GM23338 (cell line): ENCODE results near the gene MTAP. TPM values are rescaled to one million over a fixed set of nuclear protein-coding genes. Genes with fewer than 3 reads are reported as not detected.

ENCODE experiments used
- ATAC-seq: fragments of 200-7000 bp; cut with Tn5 transposase; 3 replicates; pipeline ENCODE4 v1.9.1; 2020
- DNase-seq: peaks from one replicate; pipeline ENCODE4 v3.0.0-alpha.2; 2015; ENCODE audit warnings: low spot score
- H2AFZ ChIP-seq: fragments of 200-600 bp; sonication (generic); 2 replicates; pipeline ENCODE4 v1.8.0; 2016; ENCODE audit warnings: antibody characterized with exemption, mild to moderate bottlenecking, moderate library complexity
- H3F3A ChIP-seq: fragments of 200-600 bp; sonication (generic); replicated peaks from 2 replicates; pipeline ENCODE4 v1.8.0; 2017; ENCODE audit warnings: antibody characterized with exemption, mixed run types, low read depth
- H3K27ac ChIP-seq: fragments of 200-600 bp; sonication (generic); 2 replicates; pipeline ENCODE4 v1.6.1; 2016; ENCODE audit warnings: low read depth
- H3K27me3 ChIP-seq: fragments of 200-600 bp; sonication (generic); 2 replicates; pipeline ENCODE4 v1.8.0; 2016; ENCODE audit warnings: mild to moderate bottlenecking, mixed run types, moderate library complexity; ENCODE audit not compliant: insufficient read depth
- H3K36me3 ChIP-seq: fragments of 200-600 bp; sonication (generic); 2 replicates; pipeline ENCODE4 v1.8.0; 2016; ENCODE audit warnings: mild to moderate bottlenecking; ENCODE audit not compliant: insufficient read depth
- H3K4me1 ChIP-seq: fragments of 200-600 bp; sonication (generic); 2 replicates; pipeline ENCODE4 v1.8.0; 2016; ENCODE audit warnings: mild to moderate bottlenecking, moderate library complexity; ENCODE audit not compliant: insufficient read depth
- H3K4me2 ChIP-seq: fragments of 200-600 bp; sonication (generic); 2 replicates; pipeline ENCODE4 v1.7.1; 2017; ENCODE audit warnings: mixed run types
- H3K4me3 ChIP-seq: fragments of 200-600 bp; sonication (generic); 2 replicates; pipeline ENCODE4 v1.6.1; 2016; ENCODE audit warnings: mixed run types
- H3K79me2 ChIP-seq: fragments of 200-600 bp; sonication (generic); replicated peaks from 2 replicates; pipeline ENCODE4 v1.8.0; 2017; ENCODE audit warnings: mild to moderate bottlenecking; ENCODE audit not compliant: insufficient read depth
- H3K9me2 ChIP-seq: fragments of 200-600 bp; sonication (generic); 2 replicates; pipeline ENCODE4 v1.8.0; 2017; ENCODE audit not compliant: insufficient read depth
- H4K20me1 ChIP-seq: fragments of 200-600 bp; sonication (generic); replicated peaks from 2 replicates; pipeline ENCODE4 v1.8.0; 2017; ENCODE audit warnings: mild to moderate bottlenecking; ENCODE audit not compliant: insufficient read depth
- H3K27ac Mint-ChIP-seq: 2 replicates; pipeline ENCODE4 v1.8.0; 2020; ENCODE audit warnings: inconsistent platforms, mild to moderate bottlenecking, moderate library complexity, mixed read lengths
- H3K27me3 Mint-ChIP-seq: 3 replicates; pipeline ENCODE4 v1.8.0; 2022; ENCODE audit warnings: low read depth, mild to moderate bottlenecking, moderate library complexity, mixed read lengths, inconsistent platforms; ENCODE audit not compliant: insufficient read depth, poor library complexity
- H3K36me3 Mint-ChIP-seq: 3 replicates; pipeline ENCODE4 v1.8.0; 2021; ENCODE audit warnings: low read depth, mild to moderate bottlenecking, inconsistent platforms, moderate library complexity, mixed read lengths
- H3K4me1 Mint-ChIP-seq: 3 replicates; pipeline ENCODE4 v1.8.0; 2020; ENCODE audit warnings: mild to moderate bottlenecking, inconsistent platforms, mixed read lengths
- H3K4me3 Mint-ChIP-seq: 3 replicates; pipeline ENCODE4 v1.8.0; 2021; ENCODE audit warnings: moderate library complexity, mild to moderate bottlenecking, inconsistent platforms, mixed read lengths
- H3K9me3 Mint-ChIP-seq: 3 replicates; pipeline ENCODE4 v1.8.0; 2020; ENCODE audit warnings: moderate library complexity, mild to moderate bottlenecking, inconsistent platforms, mixed read lengths
- CREB1 ChIP-seq: fragments of 250-450 bp; sonication (Bioruptor Pico); IDR thresholded peaks from 2 replicates; pipeline ENCODE4 v1.5.0; 2020; ENCODE audit warnings: low read depth, mild to moderate bottlenecking, moderate library complexity
- EZH2phosphoT487 ChIP-seq: fragments of 200-600 bp; sonication (generic); IDR thresholded peaks from one replicate; pipeline ENCODE4 v1.8.1; 2018; ENCODE audit warnings: antibody characterized with exemption; ENCODE audit not compliant: unreplicated experiment
- JUNB ChIP-seq: IDR thresholded peaks from one replicate; pipeline ENCODE4 v1.6.1; 2016; ENCODE audit warnings: antibody characterized with exemption; ENCODE audit not compliant: unreplicated experiment
- NANOG ChIP-seq: IDR thresholded peaks from 2 replicates; pipeline ENCODE4 v1.6.1; 2016; ENCODE audit warnings: antibody characterized with exemption, borderline replicate concordance
- POLR2AphosphoS5 ChIP-seq: IDR thresholded peaks from 2 replicates; pipeline ENCODE4 v1.6.1; 2016; ENCODE audit warnings: antibody characterized with exemption, low read depth
- ZNF114 ChIP-seq: fragments of 250-450 bp; sonication (Bioruptor Pico); IDR thresholded peaks from 2 replicates; pipeline ENCODE4 v1.5.0; 2020; ENCODE audit warnings: mild to moderate bottlenecking, moderate library complexity
- ZNF331 ChIP-seq: fragments of 250-450 bp; sonication (Bioruptor Pico); IDR thresholded peaks from 2 replicates; pipeline ENCODE4 v1.5.0; 2020; ENCODE audit warnings: low read depth, mild to moderate bottlenecking, moderate library complexity
- polyA plus RNA-seq: library from polyadenylated mRNA; unstranded; fragments of >200 nt; fragmentation: Nextera tagmentation; extraction: Ambion mirVana; gene quantifications from 2 replicates; pipeline ENCODE4 v1.2.1, GENCODE V29; 2016
- total RNA-seq: library from RNA; depleted of rRNA; stranded (reverse); fragments of >200 nt; shearing (Covaris generic); gene quantifications from 2 replicates; pipeline ENCODE4 v1.2.3, GENCODE V29; 2014
- TF ChIP-seq, protein P1 (sequence below), 2 experiments: fragments of 200-600 bp in 1 of 2; sonication (generic) in 1 of 2; conservative IDR thresholded peaks; 2 replicates each; pipeline versions ENCODE4 v1.5.1 to v1.6.1; 2016 to 2017; ENCODE audit warnings: antibody characterized with exemption in 2 of 2, low read depth in 2 of 2, mild to moderate bottlenecking in 2 of 2, moderate library complexity in 1 of 2
- TF ChIP-seq, protein P2 (sequence below): IDR thresholded peaks from 2 replicates; pipeline ENCODE4 v1.6.1; 2016; ENCODE audit warnings: antibody characterized with exemption
- TF ChIP-seq, protein P3 (sequence below): fragments of 250-450 bp; sonication (Bioruptor Pico); IDR thresholded peaks from 2 replicates; pipeline ENCODE4 v1.5.0; 2020; ENCODE audit warnings: mild to moderate bottlenecking, moderate library complexity

The MTAP gene
- total and polyA plus RNA-seq, 2 experiments from 2014 or later: 61.8 to 70.0 TPM

DNA sequence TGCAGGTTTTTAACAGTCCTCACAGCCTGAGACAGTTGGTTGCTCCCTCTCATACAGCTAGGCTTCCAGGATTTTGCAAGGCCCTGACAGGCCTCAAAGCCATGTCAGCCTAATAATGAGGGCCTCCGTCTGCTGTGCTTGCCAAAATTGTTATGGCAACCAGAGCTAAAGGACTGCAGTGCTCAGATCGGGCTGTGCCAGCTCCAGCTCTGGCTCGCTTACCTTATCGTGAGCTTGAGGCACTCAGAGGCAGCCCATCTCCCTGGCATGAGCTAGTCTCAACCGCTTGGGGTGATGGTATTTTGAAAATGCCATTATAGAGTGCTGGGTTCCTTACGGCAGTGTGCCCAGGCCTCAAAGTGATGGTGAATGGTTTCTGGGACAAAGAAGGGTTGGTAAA, 8.4 kb downstream of the MTAP start (continued):
- TF ChIP-seq, protein P1, sequence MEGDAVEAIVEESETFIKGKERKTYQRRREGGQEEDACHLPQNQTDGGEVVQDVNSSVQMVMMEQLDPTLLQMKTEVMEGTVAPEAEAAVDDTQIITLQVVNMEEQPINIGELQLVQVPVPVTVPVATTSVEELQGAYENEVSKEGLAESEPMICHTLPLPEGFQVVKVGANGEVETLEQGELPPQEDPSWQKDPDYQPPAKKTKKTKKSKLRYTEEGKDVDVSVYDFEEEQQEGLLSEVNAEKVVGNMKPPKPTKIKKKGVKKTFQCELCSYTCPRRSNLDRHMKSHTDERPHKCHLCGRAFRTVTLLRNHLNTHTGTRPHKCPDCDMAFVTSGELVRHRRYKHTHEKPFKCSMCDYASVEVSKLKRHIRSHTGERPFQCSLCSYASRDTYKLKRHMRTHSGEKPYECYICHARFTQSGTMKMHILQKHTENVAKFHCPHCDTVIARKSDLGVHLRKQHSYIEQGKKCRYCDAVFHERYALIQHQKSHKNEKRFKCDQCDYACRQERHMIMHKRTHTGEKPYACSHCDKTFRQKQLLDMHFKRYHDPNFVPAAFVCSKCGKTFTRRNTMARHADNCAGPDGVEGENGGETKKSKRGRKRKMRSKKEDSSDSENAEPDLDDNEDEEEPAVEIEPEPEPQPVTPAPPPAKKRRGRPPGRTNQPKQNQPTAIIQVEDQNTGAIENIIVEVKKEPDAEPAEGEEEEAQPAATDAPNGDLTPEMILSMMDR (conservative IDR thresholded peaks at IDR 0.05; ENCODE audit: low read depth in 2 of 2): no peak
- no peak for TF ChIP-seq ZNF331
- TF ChIP-seq, protein P2, sequence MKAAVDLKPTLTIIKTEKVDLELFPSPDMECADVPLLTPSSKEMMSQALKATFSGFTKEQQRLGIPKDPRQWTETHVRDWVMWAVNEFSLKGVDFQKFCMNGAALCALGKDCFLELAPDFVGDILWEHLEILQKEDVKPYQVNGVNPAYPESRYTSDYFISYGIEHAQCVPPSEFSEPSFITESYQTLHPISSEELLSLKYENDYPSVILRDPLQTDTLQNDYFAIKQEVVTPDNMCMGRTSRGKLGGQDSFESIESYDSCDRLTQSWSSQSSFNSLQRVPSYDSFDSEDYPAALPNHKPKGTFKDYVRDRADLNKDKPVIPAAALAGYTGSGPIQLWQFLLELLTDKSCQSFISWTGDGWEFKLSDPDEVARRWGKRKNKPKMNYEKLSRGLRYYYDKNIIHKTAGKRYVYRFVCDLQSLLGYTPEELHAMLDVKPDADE: no peak

DNA sequence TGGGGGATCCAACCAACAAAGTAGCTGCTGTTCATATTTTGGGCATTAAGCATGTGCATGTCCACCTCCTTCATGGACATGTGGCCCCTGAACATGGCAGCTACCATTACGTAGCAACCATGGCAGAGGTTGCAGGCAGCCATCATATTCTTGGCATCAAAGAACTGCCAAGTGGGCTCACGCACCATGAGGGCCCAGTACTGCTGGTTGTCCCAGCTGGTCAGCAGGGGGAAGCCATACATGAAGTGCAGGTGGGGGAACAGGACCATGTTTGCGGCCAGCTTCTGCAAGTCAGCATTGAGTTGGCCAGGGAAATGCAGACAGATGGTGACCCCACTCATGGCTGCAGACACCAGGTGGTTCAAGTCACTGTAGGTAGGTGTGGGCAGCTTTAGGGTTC, 9.5 kb downstream of the MTAP start:
- Histone ChIP-seq H2AFZ (no peak overlapping the region), H3K4me2 (no peak overlapping the region), H3K9me2 (no peaks in the 10 kb centered on the region), H4K20me1 (peaks cover 59% of the 10 kb centered on the region), H3F3A (0 out of 2 replicates have a peak, but pooled peaks cover 9% of the 10 kb centered on the region), H3K27ac (no peak overlapping the region), H3K79me2 (peaks cover 98% of the 10 kb centered on the region), H3K27me3 (no peaks in the 10 kb centered on the region), H3K4me1 (no peaks in the 10 kb centered on the region), H3K4me3 (no peak overlapping the region), H3K36me3 (peaks cover 38% of the 10 kb centered on the region)
- no peak for DNase-seq
- Mint-ChIP-seq H3K4me3 (no peak overlapping the region), H3K36me3 (peaks cover 81% of the 10 kb centered on the region), H3K4me1 (peaks cover 5% of the 10 kb centered on the region; the same call in 2 of the 3 replicates), H3K27me3 (peaks cover 4% of the 10 kb centered on the region), H3K27ac (no peak overlapping the region), H3K9me3 (no peaks in the 10 kb centered on the region)
- no peak for ATAC-seq
- TF ChIP-seq NANOG (no peak), ZNF114 (CRISPR knock-in tag) (no peak), CREB1 (no peak), EZH2phosphoT487 (no peak), POLR2AphosphoS5 (no peak), JUNB (no peak), ZNF331 (no peak)
- TF ChIP-seq, protein P2: no peak
- TF ChIP-seq, protein P3, sequence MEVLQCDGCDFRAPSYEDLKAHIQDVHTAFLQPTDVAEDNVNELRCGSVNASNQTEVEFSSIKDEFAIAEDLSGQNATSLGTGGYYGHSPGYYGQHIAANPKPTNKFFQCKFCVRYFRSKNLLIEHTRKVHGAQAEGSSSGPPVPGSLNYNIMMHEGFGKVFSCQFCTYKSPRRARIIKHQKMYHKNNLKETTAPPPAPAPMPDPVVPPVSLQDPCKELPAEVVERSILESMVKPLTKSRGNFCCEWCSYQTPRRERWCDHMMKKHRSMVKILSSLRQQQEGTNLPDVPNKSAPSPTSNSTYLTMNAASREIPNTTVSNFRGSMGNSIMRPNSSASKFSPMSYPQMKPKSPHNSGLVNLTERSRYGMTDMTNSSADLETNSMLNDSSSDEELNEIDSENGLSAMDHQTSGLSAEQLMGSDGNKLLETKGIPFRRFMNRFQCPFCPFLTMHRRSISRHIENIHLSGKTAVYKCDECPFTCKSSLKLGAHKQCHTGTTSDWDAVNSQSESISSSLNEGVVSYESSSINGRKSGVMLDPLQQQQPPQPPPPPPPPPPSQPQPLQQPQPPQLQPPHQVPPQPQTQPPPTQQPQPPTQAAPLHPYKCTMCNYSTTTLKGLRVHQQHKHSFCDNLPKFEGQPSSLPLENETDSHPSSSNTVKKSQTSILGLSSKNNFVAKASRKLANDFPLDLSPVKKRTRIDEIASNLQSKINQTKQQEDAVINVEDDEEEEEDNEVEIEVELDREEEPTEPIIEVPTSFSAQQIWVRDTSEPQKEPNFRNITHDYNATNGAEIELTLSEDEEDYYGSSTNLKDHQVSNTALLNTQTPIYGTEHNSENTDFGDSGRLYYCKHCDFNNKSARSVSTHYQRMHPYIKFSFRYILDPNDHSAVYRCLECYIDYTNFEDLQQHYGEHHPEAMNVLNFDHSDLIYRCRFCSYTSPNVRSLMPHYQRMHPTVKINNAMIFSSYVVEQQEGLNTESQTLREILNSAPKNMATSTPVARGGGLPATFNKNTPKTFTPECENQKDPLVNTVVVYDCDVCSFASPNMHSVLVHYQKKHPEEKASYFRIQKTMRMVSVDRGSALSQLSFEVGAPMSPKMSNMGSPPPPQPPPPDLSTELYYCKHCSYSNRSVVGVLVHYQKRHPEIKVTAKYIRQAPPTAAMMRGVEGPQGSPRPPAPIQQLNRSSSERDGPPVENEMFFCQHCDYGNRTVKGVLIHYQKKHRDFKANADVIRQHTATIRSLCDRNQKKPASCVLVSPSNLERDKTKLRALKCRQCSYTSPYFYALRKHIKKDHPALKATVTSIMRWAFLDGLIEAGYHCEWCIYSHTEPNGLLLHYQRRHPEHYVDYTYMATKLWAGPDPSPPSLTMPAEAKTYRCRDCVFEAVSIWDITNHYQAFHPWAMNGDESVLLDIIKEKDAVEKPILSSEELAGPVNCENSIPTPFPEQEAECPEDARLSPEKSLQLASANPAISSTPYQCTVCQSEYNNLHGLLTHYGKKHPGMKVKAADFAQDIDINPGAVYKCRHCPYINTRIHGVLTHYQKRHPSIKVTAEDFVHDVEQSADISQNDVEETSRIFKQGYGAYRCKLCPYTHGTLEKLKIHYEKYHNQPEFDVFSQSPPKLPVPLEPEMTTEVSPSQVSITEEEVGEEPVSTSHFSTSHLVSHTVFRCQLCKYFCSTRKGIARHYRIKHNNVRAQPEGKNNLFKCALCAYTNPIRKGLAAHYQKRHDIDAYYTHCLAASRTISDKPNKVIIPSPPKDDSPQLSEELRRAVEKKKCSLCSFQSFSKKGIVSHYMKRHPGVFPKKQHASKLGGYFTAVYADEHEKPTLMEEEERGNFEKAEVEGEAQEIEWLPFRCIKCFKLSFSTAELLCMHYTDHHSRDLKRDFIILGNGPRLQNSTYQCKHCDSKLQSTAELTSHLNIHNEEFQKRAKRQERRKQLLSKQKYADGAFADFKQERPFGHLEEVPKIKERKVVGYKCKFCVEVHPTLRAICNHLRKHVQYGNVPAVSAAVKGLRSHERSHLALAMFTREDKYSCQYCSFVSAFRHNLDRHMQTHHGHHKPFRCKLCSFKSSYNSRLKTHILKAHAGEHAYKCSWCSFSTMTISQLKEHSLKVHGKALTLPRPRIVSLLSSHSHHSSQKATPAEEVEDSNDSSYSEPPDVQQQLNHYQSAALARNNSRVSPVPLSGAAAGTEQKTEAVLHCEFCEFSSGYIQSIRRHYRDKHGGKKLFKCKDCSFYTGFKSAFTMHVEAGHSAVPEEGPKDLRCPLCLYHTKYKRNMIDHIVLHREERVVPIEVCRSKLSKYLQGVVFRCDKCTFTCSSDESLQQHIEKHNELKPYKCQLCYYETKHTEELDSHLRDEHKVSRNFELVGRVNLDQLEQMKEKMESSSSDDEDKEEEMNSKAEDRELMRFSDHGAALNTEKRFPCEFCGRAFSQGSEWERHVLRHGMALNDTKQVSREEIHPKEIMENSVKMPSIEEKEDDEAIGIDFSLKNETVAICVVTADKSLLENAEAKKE (CRISPR knock-in tag): no peak
